Measurements from ENCODE around the gene GULP1.
"Not testable (repeated sequence)": the region's sequence is repeated elsewhere in the genome, so short reads cannot be mapped to it uniquely, and the experiment has no call there.

GULP1 gene

DNA sequence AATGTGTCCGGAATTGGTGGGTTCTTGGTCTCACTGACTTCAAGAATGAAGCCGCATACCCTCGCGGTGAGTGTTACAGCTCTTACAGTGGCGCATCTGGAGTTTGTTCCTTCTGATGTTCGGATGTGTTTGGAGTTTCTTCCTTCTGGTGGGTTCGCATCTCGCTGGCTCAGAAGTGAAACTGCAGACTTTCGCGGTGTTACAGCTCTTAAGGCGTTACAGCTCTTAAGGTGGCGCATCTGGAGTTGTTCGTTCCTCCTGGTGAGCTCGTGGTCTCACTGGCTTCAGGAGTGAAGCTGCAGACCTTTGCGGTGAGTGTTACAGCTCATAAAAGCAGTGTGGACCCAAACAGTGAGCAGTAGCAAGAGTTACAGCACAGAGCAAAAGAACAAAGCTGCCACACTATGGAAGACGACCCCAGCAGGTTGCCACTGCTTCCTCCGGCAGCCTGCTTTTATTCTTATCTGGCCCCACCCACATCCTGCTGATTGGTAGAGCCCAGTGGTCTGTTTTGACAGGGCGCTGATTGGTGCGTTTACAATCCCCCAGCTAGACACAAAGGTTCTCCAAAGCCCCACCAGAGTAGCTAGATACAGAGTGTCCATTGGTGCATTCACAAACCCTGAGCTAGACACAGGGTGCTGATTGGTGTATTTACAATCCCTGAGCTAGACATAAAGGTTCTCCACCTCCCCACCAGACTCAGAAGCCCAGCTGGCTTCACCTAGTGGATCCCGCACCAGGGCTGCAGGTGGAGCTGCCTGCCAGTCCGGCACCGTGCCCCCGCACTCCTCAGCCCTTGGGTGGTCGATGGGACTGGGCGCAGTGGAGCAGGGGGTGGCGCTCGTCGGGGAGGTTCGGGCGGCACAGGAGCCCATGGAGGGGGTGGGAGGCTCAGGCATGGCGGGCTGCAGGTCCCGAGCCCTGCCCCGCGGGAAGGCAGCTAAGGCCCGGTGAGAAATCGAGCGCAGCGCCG, 314.2 kb downstream of the GULP1 start:
- not testable (repeated sequence) for DNase-seq (ENCODE audit: low spot score)

DNA sequence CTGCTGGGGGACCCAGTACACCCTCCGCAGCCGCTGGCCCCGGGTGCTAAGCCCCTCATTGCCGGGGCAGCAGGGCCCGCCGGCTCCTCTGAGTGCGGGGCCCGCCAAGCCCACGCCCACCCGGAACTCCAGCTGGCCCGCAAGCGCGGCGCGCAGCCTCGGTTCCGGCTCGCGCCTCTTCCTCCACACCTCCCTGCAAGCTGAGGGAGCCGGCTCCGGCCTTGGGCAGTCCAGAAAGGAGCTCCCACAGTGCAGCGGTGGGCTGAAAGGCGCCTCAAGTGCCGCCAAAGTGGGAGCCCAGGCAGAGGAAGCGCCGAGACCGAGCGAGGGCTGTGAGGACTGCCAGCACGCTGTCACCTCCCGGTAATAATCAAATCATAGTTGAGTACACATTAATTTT, 314.9 kb downstream of the GULP1 start:
- DNase-seq (ENCODE audit: low spot score): not testable (repeated sequence)

DNA sequence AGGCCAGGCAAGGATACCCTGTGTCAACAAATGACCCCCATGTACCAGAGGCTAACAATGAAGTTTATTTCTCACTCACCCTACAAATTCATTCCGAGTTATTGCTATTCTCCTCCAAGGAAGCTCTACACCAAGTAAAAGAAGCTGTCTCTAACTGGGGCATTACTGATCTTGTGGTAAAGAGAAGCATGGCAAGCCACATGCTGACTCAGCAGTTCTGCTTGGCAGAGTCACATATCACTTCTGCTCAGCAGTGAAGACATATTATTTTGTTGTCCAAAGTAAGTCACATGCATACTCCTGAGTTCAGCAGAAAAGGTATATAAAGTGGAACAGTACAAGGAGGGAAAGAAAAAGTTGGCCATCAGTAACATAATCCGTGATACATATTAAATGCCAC, 315.8 kb downstream of the GULP1 start:
- no peak for DNase-seq (ENCODE audit: low spot score)

DNA sequence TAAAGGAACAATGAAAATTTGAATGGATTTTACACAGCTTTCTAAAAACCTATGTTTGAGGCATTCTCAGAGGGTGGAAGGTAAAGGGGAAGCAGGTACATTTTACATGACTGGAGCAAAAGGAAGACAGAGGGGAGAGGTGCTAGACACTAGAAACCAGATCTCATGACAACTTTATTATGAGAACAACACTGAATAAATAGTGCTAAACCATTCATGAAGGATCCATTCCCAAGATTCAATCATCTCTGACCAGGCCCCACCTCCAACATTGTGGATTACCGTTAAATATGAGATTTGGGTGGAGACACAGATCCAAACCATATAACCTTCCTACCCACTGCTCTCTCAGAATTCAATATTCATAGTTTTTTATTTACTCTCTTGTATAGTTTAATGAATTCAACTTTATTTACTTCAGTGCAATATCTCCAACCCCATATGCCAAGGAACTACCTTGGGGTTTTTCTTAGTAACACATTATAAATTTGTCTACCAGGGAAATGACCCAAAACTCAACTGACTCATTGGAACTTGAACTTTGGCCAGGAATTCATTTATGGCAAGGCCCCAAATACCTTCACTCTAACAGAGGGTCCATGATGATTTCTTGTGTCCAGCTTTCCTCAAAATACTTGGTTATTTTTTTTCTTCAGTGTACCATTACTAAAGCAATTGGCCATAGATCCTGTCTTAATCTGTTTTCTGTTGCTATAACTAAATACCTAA, 317.8 kb downstream of the GULP1 start:
- DNase-seq (ENCODE audit: low spot score): no peak

DNA sequence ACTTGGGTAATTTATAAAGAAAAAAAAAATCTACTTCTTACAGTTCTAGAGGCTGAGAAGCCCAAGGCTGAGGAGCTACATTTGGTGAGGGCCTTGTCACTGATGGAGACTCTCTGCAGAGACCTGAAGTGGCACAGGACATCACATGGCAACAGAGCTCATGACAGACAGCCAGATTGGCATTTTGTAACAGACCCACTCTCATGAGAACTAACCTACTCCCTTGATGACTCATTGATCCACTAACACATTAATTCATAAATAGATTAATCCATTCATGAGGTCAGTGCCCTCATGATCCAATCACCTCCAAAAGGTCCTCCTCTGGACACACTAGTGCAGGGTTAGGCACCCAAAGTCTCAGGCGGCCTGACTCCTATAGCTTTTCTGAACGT, 318.4 kb downstream of the GULP1 start:
- no peak for DNase-seq (ENCODE audit: low spot score)

DNA sequence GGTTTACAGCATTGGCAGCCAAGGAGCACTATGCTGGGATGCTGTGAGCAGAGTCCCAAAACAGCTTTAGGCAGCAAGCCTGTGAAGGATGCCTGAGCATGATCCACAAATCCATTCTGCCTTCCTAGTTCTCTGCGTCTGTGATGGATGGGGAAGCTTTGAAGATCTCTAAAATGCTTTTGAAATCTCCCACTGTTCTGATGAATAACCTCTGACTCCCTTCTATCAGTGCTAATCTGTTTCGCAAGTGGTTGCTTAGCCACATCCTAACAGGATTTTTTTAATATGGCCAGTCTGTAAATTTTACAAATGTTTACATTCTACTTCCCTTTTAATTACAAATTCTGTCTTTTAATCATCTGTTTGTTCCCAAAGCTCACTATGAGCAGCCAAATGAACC, 319.2 kb downstream of the GULP1 start:
- DNase-seq (ENCODE audit: low spot score): no peak

DNA sequence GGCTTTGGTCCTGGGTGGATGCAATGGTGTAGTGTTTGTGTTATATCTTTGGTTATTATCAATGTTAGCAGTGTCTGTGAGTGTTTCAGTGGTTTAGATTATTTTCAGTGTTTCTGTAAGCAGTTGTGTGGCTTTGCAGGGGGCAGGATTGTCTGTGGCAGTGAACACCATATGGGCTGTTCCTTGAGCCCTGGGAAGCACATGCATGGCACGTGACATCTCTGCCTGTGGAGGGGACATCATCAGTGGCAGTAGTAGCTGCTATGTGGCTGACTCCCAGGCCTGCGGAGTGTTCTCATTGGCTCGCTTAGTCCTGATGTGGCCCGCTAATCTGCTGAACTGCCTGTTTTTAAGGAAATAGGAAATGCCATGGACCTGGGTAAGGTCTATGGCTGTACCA, 327.5 kb downstream of the GULP1 start:
- DNase-seq (ENCODE audit: low spot score): no peak

DNA sequence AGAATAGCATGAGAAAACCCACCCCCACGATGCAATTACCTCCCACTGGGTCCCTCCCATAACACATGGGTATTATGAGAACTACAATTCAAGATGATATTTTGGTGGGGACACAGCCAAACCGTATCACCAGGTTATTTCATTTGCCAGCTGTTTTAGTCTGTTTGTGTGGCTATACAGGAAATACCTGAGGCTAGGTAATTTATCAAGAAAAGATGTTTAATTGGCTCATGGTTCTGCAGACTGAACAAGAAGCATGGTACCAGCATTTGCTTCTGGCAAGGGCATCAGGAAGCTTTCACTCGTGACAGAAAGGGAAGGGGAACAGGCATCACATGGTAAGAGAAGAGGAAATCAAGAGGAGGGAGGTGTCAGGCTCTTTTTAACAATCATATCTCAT, 329.2 kb downstream of the GULP1 start:
- DNase-seq (ENCODE audit: low spot score): no peak

DNA sequence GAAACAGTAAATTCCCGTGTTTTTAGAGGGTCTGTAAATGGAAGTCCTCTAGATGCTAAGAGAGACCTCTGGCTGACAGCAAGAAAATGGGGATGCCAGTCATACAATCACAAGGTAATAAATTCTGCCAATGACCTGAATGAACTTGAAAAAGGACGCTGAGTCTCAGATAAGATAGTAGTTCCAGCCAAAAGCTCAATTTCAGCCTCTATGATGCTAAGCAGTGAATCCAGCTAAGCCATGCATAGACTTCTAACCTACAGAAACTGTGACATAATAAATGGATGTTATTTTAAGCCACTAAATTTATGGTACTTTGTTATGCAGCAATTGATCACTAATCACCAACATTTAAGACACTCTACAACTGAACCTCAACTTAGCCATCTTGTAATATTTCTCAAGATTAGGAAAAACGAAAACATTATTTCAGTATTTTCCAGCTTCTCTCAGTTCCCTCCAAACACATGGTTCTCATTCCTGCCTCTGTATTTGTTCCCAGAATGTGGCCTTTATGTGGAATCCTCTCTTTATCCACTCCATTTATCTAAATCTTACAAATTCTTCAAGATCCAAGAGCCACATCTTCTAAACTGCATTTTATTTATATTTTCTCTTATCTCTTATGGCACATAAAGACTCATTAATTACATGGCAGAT, 331.1 kb downstream of the GULP1 start:
- no peak for DNase-seq (ENCODE audit: low spot score)

DNA sequence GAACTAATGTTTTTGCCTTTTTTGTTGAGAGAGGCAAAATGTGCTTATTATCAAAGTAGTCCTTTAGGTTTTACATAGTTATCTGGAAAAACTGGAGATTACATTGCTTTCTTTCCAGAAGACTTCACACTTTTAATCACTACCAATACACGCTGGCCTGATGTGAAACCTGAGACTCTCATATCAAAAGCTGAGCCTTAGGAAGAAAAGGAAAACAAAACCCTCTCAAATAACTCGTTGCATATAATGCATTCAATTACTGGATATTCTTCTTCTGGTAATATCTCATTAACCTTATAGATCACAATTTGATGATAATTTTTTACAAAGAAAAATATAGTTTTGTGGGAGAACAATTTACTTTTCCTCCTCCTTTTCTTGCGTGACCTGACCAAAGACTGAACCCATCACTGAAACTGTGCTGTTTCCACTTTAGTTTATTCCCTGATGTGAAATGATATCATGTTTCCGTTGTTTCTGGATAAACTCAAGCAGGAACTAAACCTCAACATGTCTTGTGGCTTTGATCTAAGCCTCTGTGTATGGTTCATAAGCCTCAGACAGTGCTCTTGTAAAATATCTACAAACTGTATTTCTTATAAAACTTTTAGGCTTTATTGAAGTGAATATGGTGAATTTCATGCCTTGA, 332.4 kb downstream of the GULP1 start:
- no peak for DNase-seq (ENCODE audit: low spot score)

DNA sequence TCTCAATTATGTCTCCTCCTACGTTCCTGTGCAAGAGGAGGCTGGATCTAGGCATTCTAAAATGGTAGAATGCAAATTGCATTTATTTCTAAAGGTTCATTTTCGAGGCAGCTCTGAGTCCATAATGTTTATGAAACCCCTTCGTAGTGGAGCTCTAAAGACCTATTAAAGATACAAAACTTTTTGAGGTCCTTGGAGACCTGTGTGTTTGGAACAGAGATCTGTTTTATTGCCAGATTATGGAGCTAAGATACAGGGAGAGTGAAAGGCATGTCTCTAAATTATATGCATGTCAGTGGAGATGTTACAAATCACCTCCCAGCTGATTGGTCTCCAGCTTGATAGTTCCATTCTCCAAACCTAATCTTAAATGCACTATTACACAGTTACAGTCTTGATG, 335.8 kb downstream of the GULP1 start:
- no peak for DNase-seq (ENCODE audit: low spot score)

DNA sequence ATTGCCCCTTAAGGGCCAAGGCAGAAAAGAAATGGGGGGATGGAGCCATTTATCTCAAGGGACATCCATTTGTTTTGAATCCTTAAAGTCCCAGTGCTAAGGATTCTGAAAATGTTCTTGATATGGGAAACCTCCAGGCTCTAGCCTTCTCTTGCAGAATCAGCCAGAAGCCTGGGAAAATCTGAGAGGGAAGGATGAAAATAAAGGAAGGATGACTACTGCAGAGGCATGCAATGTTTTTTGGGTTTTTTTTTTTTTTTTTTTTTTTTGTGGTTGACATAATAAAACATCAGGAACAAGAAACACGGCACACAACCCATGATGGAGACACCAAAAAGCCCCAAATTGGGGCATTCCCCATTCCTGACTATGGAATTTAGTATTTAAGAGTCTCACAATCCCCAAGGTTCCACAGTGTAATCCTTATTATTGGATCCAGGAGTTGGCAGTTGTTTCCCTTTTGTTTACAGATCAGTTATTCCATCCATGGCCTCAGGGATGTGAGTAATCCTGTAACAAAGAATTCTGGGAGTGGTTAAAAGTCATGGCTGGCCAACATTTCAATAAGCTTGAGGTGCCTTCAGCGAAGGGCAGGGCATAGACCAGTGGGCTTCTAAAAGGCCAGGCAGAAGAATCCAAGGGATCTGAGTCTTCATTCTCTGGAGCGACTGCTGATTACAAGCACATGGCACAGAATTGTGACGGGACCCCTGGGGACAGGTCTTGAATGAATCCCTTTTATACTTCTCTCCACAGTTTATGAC, 337.5 kb downstream of the GULP1 start:
- DNase-seq (ENCODE audit: low spot score): no peak

DNA sequence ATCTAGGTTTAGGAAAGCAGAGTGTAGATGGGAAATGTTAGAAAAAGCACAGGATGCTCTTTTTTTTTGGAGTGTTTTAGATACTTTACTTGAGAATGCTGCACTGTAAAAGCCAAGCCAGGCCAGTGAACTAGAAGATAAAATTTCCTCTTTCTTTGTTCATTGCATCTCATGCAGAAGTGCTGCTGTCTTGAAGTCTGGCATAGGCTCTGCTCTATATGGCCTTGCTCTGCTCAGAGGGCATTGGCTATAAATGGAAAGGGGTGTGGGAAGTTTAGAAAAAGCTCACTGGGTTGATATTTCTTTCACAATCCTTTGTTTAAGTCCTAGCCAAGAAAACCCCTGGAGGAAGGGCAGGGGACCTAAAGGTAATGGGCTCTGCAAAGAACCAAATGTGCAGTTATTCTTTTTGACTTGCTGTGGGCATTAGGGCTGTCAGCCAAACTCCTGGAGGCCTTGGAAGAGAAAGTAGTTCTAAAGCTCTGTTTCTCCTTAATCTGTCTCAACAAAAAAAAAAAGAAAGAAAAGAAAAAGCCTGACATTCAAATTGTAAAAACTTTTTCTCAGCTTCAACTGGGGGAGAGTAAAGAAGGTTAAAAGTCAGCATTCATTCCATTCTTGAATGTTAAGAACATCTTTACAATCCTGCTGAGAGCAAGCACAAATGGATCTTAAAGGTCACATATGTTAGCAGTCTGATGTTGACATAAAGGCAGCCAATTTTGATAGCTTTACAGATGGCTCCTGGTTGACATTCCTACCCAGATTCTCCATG, 338.3 kb downstream of the GULP1 start:
- no peak for DNase-seq (ENCODE audit: low spot score)

DNA sequence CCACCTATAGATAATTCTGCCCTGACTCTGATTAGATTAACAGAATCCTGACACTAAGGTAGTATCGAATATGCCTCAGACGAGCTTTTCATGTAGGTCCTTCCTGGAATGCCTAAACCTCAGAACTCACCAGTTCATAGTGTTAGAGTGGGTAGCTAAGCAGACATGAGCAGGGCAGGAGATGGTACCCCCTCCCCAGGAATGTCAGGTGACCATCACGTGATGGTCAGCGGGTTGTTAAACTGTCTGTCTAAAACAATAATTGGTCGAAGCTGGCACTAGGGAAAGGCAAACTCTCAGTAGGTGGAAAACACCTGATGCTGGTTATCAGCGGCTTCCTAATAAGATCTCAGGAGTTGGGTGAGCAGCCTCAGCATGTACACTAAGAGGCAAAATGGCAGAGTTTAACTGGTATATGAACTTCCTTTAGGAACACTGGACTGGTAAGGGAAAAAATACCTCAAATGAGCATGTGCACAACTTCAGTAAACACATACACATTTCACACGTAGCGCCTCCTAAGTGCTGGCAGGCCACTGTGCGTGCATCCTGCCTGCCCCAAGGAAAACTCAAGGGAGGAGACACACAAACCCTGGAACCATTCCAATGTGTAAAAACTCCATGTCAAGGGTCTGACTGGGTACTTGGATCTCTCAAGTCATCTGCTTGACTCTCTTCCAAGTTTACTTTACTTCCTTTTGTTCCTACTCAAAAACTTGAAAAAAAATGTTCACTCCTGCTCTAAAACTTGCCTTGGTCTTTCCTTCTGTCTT, 339.5 kb downstream of the GULP1 start:
- DNase-seq (ENCODE audit: low spot score): no peak

DNA sequence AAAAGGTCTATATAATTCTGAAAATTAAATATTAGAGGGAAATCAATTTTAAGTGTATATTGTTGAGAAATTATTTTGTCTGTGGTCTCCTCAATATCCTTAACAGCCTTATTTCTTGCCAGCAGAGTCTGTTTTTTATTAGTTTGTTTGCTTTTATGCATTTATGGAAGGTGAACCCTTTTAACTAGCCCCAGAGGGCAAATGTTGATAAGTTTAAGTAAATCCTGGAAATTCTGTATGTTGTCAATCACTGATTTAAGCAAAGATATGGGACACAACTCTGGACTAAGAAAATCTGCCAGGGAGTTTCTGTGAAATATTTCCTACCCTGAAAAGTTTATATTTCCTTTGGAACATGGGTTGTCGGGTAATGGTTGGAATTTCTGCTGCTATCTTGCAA, 343.0 kb downstream of the GULP1 start:
- no peak for DNase-seq (ENCODE audit: low spot score)

Data from globus pallidus (tissue), 1 donor.